ENCODE measurements around the gene LTA4H. TPM values are rescaled to one million over a fixed set of nuclear protein-coding genes. Genes with fewer than 3 reads are reported as not detected.

The LTA4H gene
- total RNA-seq, 4 donors from 2014 or later: 66.0 to 84.7 (median 75.5) TPM

GRCh38 chr12:96044017-96044942 lies 8.9 kb upstream of the LTA4H start:
- WGBS, 2 donors: 70 to 84% methylated on average over 10 of the region's 10 CpGs
- intact Hi-C loops (cut with DNase I; ENCODE audit: low total_unique reads): no loop called here
- DNase-seq (ENCODE audit: low spot score in 2 of 2): no peak
- TF ChIP-seq CTCF (IDR thresholded peaks at IDR 0.05): no peak
- no peak for TF ChIP-seq POLR2A (IDR thresholded peaks at IDR 0.05)
- H3K4me3 ChIP-seq (ENCODE audit: low read depth, poor library complexity, severe bottlenecking): no peak overlapping the region

GRCh38 chr12:96041181-96041580 lies 5.8 kb upstream of the LTA4H start:
- TF ChIP-seq POLR2A (IDR thresholded peaks at IDR 0.05) (no peak), CTCF (IDR thresholded peaks at IDR 0.05) (no peak)
- no peak for DNase-seq (ENCODE audit: low spot score in 2 of 2)
- intact Hi-C loops (cut with DNase I; ENCODE audit: low total_unique reads): no loop called here
- H3K4me3 ChIP-seq (ENCODE audit: low read depth, poor library complexity, severe bottlenecking): no peak overlapping the region
- 75 to 85% methylated on average over 1 of the region's 1 CpG for WGBS, 2 donors

- no peak for DNase-seq (ENCODE audit: low spot score in 2 of 2)
- H3K4me3 ChIP-seq (ENCODE audit: low read depth, poor library complexity, severe bottlenecking): no peak overlapping the region
- 53 to 65% methylated on average over 3 of the region's 3 CpGs for WGBS, 2 donors
- intact Hi-C loops (cut with DNase I; ENCODE audit: low total_unique reads): no loop called here
- TF ChIP-seq CTCF (IDR thresholded peaks at IDR 0.05): no peak
- TF ChIP-seq POLR2A (IDR thresholded peaks at IDR 0.05): no peak
These were observed 5.1 kb upstream of the LTA4H start for GRCh38 chr12:96040305-96041133.

DNA sequence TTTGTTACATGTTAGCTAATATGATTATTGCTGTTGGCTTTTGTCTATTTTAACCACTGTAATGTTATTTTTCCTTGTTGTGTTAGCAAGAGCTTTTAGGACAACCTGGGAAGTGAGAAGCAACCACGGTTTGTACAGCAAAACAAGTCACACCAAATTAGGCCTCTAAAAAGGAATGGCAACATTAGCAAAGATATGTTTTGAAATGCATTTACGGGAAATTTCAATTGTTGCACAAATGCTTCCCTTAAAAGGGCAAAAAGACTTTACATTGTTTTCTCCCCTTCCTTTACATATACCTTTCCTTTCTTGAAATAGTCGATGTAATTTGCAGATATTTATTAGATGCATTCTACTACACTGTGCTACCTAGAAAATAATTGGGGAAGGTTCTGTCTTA lies 4.1 kb upstream of the LTA4H start:
- WGBS, 2 donors: 83 to 86% methylated on average over 3 of the region's 3 CpGs
- TF ChIP-seq POLR2A (IDR thresholded peaks at IDR 0.05) (no peak), CTCF (IDR thresholded peaks at IDR 0.05) (no peak)
- intact Hi-C loops (cut with DNase I; ENCODE audit: low total_unique reads): no loop called here
- DNase-seq (ENCODE audit: low spot score in 2 of 2): no peak
- no peak overlapping the region for H3K4me3 ChIP-seq (ENCODE audit: low read depth, poor library complexity, severe bottlenecking)

DNA sequence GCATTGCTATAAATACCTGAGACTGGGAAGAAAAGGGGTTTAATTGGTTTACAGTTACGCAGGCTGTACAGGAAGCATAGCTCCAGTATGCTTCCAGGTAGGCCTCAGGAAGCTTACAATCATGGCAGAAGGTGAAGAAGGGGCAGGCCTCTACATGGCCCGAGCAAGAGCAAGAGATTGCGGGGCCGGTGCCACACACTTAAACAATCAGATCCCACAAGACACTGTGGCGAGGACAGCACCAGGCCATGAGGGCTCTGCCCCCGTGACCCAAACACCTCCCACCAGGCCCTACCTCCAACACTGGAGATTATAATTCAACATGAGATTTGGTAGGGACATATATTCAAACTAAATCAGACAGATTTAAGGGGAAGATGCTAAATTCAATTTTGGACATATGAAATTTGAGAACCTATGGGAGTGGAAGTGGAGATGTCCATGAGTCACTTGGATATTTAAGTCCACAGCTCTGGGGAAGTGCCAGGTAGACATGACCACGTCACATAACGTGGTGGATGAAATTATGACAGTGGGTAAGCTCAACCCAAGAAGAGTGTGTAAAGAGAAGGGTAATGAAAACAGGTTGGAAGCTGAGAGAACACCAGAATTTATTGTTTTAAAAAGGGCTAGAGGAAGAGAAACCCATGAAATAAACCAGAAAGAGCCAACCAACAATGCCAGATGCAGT lies 1.5 kb upstream of the LTA4H start:
- DNase-seq (ENCODE audit: low spot score in 2 of 2): no peak
- WGBS, 2 donors: 90 to 94% methylated on average over 8 of the region's 8 CpGs
- TF ChIP-seq CTCF (IDR thresholded peaks at IDR 0.05) (no peak), POLR2A (IDR thresholded peaks at IDR 0.05) (no peak)
- H3K4me3 ChIP-seq (ENCODE audit: low read depth, poor library complexity, severe bottlenecking): no peak overlapping the region
- intact Hi-C loops (cut with DNase I; ENCODE audit: low total_unique reads): no loop called here
